ENCODE measurements around the gene GLO1.

GLO1 gene

DNA sequence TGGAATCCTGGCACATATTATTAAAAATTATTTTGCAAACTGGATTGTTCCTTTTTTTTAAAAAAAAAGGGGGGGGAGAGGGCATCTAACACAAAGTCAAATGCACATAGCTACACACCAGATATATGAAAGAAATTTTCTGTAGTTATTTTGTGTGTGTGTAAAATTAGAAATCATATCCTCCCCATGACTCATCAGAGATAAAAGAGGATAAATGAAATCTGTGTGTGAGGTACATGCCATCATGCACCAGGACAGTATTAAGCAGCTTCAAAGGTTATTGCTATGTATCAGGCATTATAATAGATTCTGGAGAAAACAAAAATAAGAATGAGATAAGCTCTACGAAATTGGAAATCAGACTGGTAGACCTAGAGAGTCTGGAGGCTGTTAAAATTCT lies 68.4 kb downstream of the GLO1 start:
- in situ Hi-C loops (cut with HindIII; ENCODE audit: low sequenced_read_pairs): no loop called here
- DNase-seq (ENCODE audit: low read depth): no peak
- no peak overlapping the region for H3K4me3 ChIP-seq (ENCODE audit: low read depth, low read length)
- TF ChIP-seq, protein P1, sequence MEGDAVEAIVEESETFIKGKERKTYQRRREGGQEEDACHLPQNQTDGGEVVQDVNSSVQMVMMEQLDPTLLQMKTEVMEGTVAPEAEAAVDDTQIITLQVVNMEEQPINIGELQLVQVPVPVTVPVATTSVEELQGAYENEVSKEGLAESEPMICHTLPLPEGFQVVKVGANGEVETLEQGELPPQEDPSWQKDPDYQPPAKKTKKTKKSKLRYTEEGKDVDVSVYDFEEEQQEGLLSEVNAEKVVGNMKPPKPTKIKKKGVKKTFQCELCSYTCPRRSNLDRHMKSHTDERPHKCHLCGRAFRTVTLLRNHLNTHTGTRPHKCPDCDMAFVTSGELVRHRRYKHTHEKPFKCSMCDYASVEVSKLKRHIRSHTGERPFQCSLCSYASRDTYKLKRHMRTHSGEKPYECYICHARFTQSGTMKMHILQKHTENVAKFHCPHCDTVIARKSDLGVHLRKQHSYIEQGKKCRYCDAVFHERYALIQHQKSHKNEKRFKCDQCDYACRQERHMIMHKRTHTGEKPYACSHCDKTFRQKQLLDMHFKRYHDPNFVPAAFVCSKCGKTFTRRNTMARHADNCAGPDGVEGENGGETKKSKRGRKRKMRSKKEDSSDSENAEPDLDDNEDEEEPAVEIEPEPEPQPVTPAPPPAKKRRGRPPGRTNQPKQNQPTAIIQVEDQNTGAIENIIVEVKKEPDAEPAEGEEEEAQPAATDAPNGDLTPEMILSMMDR (IDR thresholded peaks at IDR 0.05; ENCODE audit: low read depth, low read length, missing control alignments): no peak

DNA sequence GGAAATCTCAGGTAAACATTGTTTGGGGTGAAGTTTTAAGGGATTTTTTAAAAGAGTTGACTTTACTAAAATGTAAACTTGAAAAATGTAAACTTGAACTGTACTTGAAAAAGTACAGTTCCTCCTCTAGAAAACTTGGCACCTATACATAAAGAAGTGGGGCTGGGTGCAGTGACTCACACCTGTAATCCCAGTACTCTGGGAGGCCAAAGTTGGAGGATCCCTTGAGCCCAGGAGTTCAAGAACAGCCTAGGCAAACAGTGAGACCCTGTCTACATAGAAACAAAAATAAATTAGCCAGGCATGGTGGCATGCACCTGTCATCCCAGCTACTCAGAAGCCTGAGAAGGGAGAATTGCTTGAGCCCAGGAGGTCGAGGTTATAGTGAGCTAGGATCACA lies 70.5 kb downstream of the GLO1 start:
- H3K4me3 ChIP-seq (ENCODE audit: low read depth, low read length): no peak overlapping the region
- TF ChIP-seq, protein P1 (IDR thresholded peaks at IDR 0.05; ENCODE audit: low read depth, low read length, missing control alignments): no peak
- in situ Hi-C loops (cut with HindIII; ENCODE audit: low sequenced_read_pairs): no loop called here
- DNase-seq (ENCODE audit: low read depth): no peak

DNA sequence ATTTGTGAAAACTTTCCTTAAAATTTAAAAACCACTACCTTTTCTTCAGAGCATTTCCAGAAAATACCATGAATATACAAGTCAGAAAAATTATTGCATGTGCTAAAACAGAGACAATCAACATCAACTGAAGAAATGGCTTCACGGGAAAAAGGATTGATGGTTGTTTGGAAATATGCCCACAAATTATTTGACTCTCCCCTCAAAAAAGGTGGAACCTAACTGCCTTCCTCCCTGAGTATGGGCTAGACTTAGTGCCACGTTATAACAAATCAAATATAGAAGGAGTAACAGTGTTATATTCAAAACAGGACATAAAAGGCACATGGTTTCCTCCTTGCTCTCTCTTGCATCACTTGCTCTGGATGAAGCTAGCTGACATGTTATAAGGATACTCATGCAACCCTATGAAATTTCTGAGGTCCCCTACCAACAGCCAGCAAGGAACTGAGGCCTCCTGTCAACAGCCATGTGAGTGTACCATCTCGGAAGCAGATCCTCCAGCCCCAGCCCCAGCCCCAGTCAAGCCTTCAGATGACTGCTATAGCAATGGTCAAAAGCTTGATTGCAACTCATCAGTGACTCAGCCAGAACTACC lies 71.7 kb downstream of the GLO1 start:
- no peak for DNase-seq (ENCODE audit: low read depth)
- TF ChIP-seq, protein P1 (IDR thresholded peaks at IDR 0.05; ENCODE audit: low read depth, low read length, missing control alignments): no peak

More for the DNA sequence above, 71.7 kb downstream of the GLO1 start:
- in situ Hi-C loops (cut with HindIII; ENCODE audit: low sequenced_read_pairs): no loop called here
- no peak overlapping the region for H3K4me3 ChIP-seq (ENCODE audit: low read depth, low read length)
